ENCODE results near the gene GPBAR1.

DNA sequence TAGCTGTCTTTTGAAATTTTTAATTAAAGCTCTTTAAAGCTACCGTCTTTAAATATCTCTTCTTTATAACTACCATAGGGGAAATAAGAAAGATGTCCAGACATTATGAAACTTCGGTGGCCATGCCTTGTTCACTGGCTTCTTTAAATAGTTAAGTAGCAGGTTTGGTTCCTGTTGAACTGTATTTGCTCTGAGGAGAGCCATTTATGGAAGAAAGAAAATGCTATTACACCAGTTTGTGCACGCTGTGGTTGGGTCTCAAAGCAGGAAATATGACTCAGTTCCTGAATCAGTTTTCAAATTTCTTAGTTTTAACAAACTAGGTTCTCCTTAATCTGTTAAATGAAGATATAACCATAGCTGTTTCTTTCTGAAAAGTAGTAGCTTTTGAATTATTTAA is 31.6 kb upstream of the GPBAR1 start:
- TF ChIP-seq, protein P1, sequence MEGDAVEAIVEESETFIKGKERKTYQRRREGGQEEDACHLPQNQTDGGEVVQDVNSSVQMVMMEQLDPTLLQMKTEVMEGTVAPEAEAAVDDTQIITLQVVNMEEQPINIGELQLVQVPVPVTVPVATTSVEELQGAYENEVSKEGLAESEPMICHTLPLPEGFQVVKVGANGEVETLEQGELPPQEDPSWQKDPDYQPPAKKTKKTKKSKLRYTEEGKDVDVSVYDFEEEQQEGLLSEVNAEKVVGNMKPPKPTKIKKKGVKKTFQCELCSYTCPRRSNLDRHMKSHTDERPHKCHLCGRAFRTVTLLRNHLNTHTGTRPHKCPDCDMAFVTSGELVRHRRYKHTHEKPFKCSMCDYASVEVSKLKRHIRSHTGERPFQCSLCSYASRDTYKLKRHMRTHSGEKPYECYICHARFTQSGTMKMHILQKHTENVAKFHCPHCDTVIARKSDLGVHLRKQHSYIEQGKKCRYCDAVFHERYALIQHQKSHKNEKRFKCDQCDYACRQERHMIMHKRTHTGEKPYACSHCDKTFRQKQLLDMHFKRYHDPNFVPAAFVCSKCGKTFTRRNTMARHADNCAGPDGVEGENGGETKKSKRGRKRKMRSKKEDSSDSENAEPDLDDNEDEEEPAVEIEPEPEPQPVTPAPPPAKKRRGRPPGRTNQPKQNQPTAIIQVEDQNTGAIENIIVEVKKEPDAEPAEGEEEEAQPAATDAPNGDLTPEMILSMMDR (IDR thresholded peaks at IDR 0.05; ENCODE audit: low read depth, low read length), result no peak
- no peak for TF ChIP-seq POLR2A (IDR thresholded peaks at IDR 0.05; ENCODE audit: extremely low read depth, insufficient read length)
- TF ChIP-seq, protein P2, sequence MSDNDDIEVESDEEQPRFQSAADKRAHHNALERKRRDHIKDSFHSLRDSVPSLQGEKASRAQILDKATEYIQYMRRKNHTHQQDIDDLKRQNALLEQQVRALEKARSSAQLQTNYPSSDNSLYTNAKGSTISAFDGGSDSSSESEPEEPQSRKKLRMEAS (IDR thresholded peaks at IDR 0.05; ENCODE audit: low read depth, low read length), result peak; percentile 56; the same call in 1 of the 2 replicates

Data from NB4 (cell line).